Lower lobe of right lung (tissue), 2 donors: ENCODE results near the gene PLA2G4A. TPM values are rescaled to one million over a fixed set of nuclear protein-coding genes. Genes with fewer than 3 reads are reported as not detected.

Experiments
- ATAC-seq, 2 donors: fragments of 200-7000 bp; cut with Tn5 transposase; one replicate each; pipeline ENCODE4 v1.9.1; 2020 to 2022; ENCODE audit warnings: mild to moderate bottlenecking in 2 of 2, moderate library complexity in 2 of 2
- DNase-seq: peaks from one replicate; pipeline ENCODE4 v3.0.0-alpha.2; 2020
- H3K27ac ChIP-seq: fragments of 200-600 bp; one replicate; pipeline ENCODE4 v1.8.0; 2022
- H3K27me3 ChIP-seq: fragments of 200-600 bp; one replicate; pipeline ENCODE4 v1.8.0; 2022; ENCODE audit warnings: low read depth
- H3K36me3 ChIP-seq: fragments of 200-600 bp; one replicate; pipeline ENCODE4 v1.8.0; 2022; ENCODE audit warnings: mild to moderate bottlenecking
- H3K4me1 ChIP-seq: fragments of 200-600 bp; one replicate; pipeline ENCODE4 v1.8.0; 2022
- H3K4me3 ChIP-seq: fragments of 200-600 bp; one replicate; pipeline ENCODE4 v1.8.0; 2022; ENCODE audit warnings: mild to moderate bottlenecking
- H3K9me3 ChIP-seq: fragments of 200-600 bp; one replicate; pipeline ENCODE4 v1.8.0; 2022
- intact Hi-C: fragments of 100-400 bp; cut with DNase I; formaldehyde crosslinking; loops from one replicate; pipeline ENCODE4 v1.11.0; 2022
- total RNA-seq: library from RNA; stranded (reverse); fragmentation: NEBNext Ultra II Directional; extraction: Animal tissue kit (Norgen Biotek cat#: 25700); gene quantifications from one replicate; pipeline ENCODE4 v1.2.1, GENCODE V29; 2021
- TF ChIP-seq, protein P1 (sequence below): fragments of 200-600 bp; IDR thresholded peaks from one replicate; pipeline ENCODE4 v1.8.0; 2022; ENCODE audit warnings: antibody characterized with exemption, mild to moderate bottlenecking
- donor health status: DM: no; HTN: yes; CAD: no; lungs with severe emphysema.

Gene PLA2G4A
- total RNA-seq, 1 donor from 2014 or later, result 10.1 TPM

DNA sequence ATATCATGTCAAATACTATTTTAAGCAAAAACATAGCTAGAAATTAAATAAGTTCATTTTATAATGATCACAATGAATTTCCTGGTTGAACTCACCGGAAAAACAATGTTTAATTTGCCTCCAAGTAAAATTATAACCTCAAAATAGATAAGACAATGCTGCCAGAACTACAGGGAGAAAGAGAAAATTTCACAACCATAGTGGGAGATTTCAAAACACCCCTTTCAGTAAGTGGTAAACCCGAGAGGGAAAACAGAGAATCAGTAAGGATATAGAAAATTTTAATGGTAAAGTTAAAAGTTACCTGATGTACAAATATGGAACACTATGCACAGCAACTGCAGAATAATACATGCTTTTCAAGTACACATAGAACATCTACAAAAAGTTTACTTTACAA, 43.2 kb upstream of the PLA2G4A start:
- Histone ChIP-seq H3K9me3 (no peaks in the 10 kb centered on the region), H3K27me3 (no peaks in the 10 kb centered on the region), H3K4me3 (no peak overlapping the region), H3K27ac (no peak overlapping the region), H3K4me1 (no peaks in the 10 kb centered on the region), H3K36me3 (no peaks in the 10 kb centered on the region)
- ATAC-seq (no peak), DNase-seq (no peak)
- TF ChIP-seq, protein P1, sequence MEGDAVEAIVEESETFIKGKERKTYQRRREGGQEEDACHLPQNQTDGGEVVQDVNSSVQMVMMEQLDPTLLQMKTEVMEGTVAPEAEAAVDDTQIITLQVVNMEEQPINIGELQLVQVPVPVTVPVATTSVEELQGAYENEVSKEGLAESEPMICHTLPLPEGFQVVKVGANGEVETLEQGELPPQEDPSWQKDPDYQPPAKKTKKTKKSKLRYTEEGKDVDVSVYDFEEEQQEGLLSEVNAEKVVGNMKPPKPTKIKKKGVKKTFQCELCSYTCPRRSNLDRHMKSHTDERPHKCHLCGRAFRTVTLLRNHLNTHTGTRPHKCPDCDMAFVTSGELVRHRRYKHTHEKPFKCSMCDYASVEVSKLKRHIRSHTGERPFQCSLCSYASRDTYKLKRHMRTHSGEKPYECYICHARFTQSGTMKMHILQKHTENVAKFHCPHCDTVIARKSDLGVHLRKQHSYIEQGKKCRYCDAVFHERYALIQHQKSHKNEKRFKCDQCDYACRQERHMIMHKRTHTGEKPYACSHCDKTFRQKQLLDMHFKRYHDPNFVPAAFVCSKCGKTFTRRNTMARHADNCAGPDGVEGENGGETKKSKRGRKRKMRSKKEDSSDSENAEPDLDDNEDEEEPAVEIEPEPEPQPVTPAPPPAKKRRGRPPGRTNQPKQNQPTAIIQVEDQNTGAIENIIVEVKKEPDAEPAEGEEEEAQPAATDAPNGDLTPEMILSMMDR, result no peak
- intact Hi-C loops, result no loop called here

DNA sequence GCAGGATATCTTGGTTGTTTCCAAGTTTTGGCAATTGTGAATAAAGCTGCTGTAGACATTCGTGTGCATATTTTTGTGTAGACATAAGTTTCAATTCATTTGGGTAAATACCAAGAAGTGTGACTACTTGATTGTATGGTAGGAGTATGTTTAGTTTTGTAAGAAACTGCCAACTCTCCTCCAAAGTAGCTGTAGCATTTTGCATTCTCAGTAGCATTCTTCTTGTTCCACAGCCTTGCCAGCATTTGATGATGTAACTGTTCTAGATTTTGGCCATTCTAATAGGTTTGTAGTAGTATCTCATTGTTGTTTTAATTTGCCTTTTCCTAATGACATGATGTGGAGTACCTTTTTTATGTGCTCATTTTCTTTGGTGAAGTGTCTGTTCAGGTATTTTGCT, 38.6 kb upstream of the PLA2G4A start:
- H3K27me3 ChIP-seq, result no peaks in the 10 kb centered on the region
- H3K4me3 ChIP-seq, result no peak overlapping the region
- H3K27ac ChIP-seq, result no peak overlapping the region
- no peaks in the 10 kb centered on the region for H3K9me3 ChIP-seq
- TF ChIP-seq, protein P1, result no peak
- ATAC-seq (no peak), DNase-seq (no peak)
- no peaks in the 10 kb centered on the region for H3K4me1 ChIP-seq
- intact Hi-C loops, result no loop called here
- no peaks in the 10 kb centered on the region for H3K36me3 ChIP-seq

DNA sequence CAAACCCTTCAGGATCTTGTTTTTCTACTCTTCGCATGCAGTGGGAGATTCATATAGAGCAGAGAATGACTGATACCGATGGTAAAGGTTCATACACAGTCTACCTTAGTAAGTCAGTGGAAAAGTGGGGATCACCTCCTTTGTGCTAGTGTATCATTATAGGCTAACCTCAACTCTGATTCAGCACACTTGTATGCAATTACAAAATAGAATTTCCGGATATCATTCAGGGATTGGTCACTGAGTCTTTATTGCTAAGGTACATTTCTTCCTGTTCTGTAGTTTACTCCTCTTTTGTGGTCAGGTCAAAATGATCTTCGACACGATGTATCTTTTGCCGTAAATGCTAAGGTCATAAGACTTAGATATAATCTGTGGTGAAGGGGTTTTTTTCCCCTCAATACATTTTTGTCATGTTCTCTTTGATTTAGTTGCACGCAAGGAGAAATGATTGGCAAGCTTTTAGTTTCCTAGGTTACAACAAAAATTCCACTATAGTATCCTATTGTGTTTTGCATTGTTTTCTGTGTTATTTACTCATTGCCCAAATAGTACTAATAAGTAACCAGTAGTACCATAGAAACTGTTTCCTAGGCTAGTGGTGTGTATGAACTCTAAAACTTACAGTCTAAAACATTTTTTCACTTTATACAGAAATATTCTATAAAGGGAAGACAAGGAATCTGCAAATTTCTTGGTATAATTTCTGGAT, 35.7 kb upstream of the PLA2G4A start:
- no peaks in the 10 kb centered on the region for H3K27me3 ChIP-seq
- DNase-seq (no peak), ATAC-seq (no peak)
- H3K36me3 ChIP-seq, result no peaks in the 10 kb centered on the region
- no peaks in the 10 kb centered on the region for H3K4me1 ChIP-seq
- H3K9me3 ChIP-seq, result no peaks in the 10 kb centered on the region
- TF ChIP-seq, protein P1, result no peak
- no peak overlapping the region for H3K4me3 ChIP-seq
- intact Hi-C loops, result no loop called here
- no peak overlapping the region for H3K27ac ChIP-seq

DNA sequence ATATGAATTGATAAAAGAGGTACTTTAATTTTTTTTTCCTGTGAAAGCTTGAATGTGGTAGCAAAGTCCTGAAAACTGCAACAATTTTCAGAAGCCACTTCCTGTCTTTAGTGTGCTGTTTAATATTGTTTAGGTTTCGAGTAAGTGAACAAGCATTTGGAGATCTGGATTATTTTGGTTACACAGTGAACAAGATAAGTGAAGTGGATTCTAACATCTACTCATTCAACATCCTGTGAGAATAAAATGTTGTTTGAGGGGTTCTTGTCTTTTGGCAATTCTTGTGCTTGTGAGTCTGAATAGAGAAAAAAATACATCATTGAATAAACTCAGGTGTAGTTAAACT, 35.2 kb upstream of the PLA2G4A start:
- Histone ChIP-seq H3K9me3 (no peaks in the 10 kb centered on the region), H3K27me3 (no peaks in the 10 kb centered on the region), H3K27ac (no peak overlapping the region), H3K4me3 (no peak overlapping the region), H3K4me1 (no peaks in the 10 kb centered on the region), H3K36me3 (no peaks in the 10 kb centered on the region)
- TF ChIP-seq, protein P1, result no peak
- ATAC-seq (no peak), DNase-seq (no peak)
- intact Hi-C loops, result no loop called here

DNA sequence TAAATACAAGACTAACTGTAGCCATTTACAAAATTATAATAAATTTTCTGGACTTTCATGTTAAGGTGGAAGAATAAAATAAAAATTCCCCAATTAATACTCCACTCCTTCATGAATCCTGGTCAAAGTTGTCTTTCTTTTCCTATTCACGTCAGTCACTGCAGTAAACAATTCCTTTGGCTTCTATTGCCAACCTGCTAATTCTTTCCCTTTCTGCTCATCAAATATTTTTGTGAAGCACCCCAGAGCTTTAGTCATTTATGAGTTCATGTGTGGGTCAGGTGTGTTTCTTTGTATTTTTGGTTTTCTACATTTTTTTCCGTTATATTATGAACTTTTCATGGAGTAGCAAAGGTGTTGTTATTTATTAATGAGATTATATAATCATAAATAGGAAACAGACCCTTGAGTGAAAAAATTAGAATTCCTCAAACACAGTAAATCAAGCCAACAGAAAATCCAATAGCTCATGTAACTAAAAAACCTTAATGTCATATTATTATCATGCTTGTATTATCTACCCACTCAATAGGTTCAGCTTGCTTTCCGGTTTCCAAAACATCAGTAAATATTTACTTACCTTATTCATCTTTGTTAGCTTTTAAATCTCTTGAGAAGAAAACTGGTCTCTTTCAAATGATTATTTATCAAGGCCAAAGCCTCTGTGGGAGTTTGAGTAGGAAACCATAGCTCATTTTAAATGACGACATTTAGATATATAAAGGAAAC, 29.6 kb upstream of the PLA2G4A start:
- Histone ChIP-seq H3K4me3 (no peak overlapping the region), H3K27ac (no peak overlapping the region), H3K27me3 (no peaks in the 10 kb centered on the region), H3K36me3 (no peaks in the 10 kb centered on the region), H3K4me1 (no peaks in the 10 kb centered on the region), H3K9me3 (no peaks in the 10 kb centered on the region)
- ATAC-seq (no peak), DNase-seq (no peak)
- intact Hi-C loops, result no loop called here
- TF ChIP-seq, protein P1, result no peak
